HuH-7.5 (cell line): ENCODE measurements around the gene ETS2.

Source experiments
- DNase-seq: peaks from one replicate; pipeline ENCODE4 v3.0.0; 2011; ENCODE audit warnings: low spot score

Gene ETS2

DNA sequence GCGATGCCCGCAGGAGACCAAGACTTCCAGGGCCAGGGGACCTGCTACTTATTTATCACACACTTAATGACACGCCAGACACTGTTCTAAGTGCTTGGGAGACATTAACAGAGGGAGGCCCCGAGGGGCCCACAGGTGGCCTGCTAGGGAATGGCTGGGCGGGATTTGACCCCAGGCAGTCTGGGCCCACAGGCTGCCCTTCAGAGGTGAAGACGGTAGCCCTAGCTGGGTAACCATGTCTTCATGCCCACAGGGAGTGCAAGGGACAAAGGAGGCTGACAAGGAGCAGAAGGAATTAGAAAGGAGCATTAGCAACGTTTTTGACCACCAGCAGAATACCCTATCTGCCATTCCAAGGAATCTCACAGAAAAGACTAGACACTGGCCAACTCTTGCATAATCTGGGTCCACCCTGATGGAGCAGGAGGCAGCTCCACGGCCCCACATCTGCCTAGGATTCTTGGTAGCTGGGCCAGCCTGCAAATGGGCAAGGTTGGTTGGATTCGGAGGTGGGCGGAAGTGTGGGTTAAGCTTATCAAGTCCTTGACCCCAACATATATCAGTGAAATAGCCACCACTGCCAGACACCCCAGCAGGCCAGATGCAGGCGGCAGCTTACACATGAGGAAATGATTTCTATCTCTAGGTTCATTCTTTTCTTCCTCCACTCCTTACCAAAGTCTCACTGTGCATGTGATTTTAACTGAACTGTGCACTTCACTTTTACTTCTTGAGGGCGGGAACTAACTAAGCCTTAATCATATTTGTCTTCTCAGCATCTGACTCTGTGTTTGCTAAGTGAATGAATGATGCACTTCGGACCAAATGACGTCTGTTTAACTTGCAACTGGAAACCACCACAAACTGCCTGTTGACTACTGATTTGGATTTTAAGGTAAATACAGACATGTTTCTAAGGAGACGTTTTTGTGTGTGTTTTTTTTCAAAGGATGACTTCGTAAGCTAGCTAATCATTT lies 3.4 kb upstream of the ETS2 start:
- DNase-seq, result peak; percentile 27

DNA sequence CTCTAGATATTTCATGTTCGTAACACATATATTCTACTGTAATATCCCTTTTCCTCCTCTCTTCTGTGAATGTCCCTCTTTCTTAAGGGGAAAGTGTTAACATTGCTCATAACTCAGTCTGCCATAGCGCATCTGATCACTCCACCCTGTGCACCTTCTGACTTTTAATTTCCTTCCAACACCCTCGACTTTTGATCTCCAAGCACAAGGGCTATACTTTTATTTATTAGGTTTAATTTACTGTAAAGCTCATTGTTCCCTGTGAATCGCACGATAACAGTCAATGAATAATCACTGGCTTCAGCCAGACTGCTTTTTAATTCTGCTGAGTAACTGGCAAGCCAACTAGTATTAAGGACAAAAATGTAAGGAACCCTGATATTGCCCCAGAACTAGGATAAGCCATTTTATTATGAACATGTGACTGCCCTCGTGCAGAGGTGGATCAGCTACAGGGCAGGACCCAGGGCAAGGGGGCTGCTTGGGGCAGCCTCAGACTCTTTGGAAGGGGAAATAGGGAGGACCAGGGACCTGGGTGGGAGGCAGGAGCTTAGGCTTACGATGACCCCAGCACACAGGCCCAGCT lies 2.6 kb upstream of the ETS2 start:
- no peak for DNase-seq

DNA sequence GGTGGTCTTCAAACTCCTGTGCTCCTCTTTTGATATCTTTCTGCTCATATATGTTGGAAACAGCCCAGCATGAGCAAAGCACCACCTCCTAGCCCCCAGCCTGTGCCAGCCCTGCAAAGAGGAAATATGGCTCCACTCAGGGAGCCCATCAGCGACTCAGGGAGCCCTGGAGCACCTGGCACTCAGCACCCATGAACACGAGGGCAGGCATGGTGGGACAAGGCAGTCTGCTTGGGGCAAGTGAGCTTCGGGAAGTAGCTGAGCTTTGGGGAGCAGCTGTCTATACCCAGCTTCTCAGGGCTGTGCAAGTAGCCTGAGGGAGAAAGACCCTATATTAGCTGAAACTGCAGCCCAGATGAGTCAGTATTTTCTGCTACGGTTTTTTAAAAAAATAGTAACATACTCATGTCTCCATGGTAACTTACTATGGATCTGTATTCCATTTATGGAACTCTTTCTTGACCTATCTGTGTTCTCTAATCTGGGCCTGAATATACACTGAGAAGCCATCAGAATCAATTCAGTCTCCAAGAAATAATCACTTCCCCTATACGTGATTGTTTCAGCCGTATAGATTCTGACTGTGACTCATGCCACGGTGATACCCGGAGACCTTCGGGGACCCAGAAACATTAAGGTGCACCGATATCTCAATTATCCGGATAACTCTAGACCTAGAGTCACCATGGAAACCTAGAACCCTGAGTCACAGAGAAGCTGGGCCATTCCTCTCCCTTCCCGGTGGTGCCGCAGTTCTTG lies 1.5 kb upstream of the ETS2 start:
- DNase-seq, result peak; percentile 23

DNA sequence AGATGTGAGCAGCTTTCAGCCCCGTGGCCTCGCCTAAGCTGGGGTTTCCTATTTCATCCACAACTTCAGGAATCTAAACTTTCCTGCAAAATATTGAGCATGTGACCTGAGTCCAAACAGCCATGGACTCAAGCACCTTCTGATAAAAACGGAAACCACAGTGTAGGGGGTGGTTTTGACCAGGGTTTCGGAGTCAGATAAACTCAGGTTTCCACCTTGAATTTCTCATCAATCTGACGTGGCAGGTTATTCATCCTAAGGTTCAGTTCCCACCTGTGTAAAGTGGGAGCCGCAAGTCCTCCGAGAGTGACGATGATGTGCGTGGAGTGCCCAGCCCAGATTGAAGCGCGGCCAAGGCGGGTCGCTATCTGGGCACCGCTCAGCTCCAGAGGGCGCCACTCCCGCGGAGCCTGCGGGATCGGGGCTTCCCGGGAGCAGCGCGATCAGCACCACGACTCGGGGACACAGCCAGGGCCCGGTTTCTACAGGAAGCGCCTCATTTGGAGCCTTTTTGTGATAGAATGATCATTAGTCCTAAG lies 871 bp upstream of the ETS2 start:
- peak; percentile 44 for DNase-seq

DNA sequence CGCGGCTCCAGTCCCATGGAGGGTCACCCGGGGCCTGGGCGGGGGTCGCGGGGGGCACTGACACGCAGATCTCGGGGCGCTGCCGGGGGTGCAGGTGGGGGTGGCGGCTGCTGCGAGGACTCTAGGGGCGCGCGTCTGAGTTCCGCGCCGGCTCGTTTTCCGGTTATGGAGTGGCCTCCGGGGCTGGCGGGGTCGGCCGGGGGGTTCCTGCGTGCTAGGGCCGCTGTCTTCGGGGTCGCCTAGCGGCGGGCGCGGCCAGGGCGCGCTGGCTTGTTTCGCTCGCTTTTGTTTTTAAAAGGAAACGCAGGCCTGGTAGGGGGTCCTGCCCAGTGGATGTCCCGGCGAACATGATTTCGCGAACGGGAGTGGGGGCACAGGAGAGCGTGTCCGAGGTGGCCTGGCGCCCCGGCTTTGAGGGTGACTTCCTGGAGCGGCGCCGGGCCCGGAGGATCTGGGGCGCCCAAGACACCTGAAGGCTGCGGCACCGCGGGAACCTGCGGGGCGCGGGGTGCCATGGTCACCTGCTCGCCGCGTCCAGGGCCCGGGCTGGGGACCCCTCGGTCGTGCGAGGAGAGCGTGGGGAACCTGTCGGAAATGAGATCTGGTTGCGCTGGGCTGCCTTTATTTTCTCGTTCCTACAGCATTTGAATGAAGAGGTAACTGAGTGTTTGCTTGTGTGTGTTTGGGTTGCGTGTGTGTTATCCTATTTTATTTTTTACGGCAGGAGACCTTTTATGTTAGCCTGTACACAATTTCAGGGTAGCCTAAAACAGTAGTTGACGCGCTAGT lies 618 bp downstream of the ETS2 start:
- no peak for DNase-seq

DNA sequence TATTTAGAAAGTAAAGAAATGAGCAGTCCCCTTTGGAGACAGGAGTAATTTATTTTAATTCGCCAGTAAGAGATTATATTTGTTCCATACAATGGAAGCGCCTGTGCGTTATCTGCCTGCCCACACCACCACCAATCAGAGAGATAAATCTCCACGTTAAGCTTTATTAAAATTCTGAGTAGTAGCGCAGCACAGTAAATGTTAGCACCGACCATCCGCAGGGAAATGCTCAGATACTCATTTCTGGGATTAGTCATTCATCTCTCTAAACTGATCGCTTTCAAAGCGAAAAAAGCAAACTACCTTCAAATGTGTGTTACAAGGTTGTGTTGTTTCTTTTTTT lies 1.2 kb downstream of the ETS2 start:
- no peak for DNase-seq

DNA sequence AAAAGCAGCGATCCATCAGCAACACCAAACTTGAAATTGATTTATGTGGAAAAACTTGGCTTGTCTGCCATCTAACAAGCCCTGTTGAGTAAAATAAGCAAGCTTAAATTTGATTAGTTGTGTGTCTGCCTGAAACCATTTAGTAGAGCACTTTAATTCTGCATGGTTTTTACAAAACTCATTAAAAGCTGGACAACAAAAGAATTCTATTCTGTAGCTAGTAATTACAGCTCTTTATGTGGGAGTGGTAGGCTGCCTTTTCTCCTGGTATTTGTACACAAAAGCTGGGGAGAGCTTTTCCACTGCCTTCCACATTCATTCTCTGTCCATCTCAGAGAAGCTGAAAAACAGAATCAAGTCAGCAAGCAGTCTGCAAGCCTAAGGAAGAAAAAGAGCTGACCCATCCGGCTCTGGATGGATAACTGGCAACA lies 1.7 kb downstream of the ETS2 start:
- DNase-seq, result no peak

DNA sequence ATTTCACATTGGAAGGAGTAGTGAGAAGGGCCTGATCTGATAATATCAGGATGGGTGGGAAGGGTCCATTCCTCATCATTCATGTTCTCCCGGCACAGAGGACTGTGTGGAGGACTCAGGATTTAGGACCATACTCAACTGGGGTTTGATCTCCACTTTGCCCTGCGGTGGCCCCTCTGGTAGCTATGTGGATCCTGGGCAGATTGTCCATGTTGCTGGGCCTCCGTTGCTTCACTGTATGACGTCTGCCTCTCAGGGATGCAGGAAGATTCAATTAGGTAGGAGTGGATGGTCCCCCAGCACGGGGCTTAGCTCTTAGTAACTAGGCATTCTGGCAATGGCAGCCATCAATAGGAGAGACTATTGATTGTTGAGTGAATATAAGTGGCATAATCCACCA lies 2.3 kb downstream of the ETS2 start:
- DNase-seq, result no peak

DNA sequence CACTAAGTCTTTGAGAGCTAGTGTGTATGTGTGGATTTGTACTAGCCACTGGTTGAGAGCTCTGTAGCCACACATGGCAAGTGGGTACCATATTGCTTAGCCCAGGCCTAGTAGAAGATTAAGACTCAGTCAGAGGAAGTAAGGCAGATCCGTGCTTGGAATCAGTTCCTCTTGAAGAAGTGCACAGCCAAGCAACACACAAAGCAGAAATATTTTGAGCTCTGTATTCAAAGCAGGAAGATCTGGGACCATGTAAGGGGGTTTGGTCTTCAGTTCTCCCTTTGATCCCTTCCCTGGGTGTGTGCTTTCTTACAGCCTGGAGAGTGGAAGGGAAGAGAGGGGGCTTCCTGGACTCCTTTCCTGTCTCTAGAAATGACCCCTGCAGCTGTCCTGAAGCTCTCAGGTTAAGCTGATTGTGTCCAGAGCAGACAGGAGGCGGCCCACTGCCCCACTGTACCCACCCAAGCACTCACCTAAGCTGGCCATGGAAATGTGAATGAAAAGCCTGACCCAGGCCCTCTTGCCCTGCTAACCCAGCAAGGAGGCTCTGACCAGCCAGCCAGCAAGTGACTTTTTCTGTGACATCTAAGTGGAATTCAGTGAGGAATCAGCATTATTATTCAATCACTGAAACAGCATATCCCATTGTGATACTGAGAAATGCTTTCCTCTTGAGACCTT lies 3.6 kb downstream of the ETS2 start:
- no peak for DNase-seq

DNA sequence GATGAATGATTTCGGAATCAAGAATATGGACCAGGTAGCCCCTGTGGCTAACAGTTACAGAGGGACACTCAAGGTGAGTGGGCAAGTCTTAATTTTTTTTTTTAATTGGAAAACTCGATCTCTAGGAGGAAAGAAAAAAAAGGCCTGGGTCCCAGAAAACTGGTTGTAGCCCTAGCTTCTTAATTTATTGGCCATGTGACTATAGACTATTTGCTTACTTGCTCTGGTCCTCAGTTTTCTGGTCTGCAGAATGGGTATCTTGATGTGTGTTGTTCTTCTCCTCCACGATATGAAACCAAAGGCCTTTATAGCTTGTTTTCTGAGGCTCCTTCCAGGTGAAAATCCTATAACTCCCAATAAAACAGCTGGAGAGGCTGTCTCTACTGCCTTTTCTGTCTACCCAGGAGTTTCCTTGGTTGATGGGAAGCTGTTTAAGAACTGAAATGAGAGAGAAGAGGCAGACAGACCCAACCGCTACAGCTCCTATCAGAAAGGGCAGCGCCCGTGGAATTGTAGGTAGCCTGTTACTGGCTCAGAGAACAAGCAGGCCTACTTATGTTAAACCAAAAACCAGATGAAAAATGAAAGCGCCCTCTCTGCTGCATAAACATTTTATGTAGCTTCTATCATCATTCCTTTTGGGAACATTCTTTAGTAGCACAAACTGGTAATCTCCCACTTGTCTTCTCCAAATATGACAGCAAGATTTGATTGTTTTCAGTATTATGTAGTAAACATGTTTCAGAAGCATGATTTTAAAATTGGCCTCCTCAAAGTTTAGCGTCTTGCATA lies 4.5 kb downstream of the ETS2 start:
- no peak for DNase-seq

DNA sequence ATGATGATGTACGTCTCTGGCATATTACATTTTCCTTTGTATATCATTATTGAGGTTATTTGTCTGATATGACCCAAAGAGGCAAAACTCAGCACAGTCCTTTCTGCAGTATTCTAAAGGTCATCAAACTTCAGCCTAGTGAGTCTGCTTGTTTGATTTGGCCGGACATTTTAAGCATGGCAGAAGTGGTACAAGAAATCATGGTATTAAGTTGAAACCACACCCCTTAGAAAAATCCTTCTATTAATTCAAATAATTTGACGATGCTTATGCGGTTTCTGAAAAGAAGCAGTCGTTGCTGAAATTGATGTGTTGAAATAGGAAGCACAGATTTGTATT lies 5.1 kb downstream of the ETS2 start:
- no peak for DNase-seq

DNA sequence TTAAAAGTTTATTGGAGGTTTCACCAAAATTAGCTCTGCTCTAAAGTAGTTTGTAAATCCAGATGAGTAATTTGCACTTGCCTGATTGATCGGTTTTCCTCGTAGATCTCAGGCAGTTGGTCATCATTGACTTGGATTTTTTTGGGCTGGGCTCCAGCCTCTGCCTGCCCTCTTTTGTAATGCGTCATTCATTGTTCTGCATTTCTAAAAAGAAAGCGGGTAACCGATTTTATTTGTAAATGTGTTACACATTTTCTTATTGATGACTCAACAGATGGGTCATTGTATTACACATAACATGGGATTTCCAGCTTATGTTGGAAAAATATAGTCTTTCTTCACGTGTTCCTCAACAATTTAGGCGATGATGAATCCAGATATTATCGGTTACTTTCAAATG lies 5.5 kb downstream of the ETS2 start:
- DNase-seq, result no peak

DNA sequence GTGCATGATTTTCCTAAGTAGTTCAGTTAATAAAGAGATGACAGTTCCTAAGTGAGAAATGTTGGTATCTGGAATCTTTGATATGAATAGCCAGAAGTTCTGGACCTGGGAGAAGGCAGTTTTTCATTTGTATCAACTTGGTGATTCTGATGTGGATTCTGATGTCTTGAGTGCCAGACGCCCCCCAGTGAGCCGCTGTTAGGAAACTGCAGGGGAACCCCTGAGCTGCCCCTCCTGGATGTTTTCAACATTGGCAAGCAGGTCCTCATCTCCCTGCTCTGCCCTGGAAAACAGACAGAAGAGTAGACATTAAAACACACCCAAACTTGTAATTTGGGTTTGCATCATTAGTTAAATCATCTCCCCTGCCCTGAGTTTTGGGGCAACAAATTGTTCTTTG lies 7.4 kb downstream of the ETS2 start:
- no peak for DNase-seq

DNA sequence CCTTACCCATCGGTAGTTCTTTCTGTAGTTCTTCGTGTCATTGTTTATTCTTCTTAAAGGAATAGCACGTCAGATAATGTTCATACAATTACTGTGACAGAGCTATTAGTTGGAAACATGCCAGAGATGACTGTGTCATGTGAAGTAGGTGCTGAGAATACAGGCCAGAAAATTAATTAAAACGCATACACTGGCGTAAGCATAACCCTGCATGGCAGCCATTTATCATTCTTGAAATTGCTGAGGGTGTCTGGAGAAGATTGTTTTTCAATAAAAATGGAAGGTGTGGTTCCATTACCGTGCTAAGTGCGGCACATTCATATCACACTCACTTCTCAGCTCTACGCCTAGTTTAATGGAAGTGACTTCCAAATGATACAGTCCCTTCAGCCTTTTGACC lies 7.8 kb downstream of the ETS2 start:
- no peak for DNase-seq

DNA sequence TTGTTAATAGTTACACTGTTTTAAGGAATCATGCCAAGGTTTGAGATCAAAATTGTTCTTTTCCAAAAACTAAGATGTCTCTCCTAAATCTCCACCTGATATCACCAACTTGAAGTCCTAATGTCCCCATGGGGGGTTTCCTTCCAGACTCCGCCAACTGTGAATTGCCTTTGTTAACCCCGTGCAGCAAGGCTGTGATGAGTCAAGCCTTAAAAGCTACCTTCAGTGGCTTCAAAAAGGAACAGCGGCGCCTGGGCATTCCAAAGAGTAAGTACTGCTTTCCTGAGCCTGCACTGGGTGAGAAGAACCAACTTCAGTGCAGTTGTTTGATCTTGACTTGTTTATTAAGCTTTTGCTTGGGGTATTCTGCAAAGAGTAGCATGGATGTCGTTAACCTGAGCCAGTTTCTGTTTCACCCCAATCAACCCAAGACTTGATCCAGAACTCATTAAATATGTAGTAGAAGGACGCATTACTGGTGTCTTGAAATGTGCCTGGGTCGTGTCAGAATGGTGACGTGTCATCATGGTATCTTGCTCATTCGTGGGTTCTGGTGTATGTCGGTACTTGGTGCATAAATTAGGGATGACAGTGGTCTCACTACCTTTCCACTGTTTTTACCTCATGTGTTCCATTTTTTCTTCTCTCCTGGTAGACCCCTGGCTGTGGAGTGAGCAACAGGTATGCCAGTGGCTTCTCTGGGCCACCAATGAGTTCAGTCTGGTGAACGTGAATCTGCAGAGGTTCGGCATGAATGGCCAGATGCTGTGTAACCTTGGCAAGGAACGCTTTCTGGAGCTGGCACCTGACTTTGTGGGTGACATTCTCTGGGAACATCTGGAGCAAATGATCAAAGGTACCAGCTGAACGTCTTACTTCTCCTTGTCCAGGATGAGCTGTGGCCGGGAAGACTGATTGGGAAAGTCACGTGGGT lies 8.7 kb downstream of the ETS2 start:
- no peak for DNase-seq

DNA sequence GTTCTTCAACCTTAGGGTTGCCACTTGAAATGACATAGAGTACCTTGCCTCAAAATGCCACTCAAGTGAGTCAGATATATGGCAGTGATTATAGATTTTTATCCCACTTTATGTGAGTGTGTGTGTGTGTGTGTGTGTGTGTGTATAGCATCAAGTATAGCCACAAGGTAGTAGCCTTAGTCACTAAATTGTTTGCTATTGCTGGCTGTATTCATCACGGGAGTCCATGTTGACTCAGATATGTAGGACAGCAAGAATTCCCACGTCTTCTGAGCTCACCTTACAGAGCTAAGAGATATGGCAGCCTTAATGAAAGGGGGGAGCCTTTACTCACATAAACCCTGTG lies 9.3 kb downstream of the ETS2 start:
- no peak for DNase-seq

DNA sequence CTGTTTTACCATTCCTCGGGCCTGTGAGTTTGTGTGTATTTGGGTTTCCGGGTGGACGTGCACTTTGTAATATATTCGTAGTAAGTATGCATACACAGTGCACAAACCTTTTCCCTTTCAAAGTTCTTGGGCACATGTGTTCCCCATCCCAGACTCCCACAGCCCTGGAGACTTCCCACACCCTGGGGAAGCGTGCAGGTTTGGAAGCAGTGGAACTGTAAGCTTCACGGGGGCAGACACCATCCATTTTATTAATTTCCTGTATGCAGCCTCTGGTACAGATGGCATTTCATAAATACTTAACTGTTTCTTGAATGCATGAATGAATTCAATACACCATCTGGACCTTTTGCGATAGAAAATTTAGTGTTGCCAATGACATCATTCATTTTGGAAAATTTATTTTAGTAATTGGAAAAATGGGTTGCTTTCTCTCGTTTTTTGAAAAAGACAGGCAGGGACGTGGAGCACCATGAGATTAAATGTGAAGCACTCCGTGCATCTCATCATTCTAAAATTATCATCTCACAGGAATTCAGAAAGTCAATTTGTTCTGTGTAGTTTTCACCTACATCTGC lies 10.8 kb downstream of the ETS2 start:
- no peak for DNase-seq

DNA sequence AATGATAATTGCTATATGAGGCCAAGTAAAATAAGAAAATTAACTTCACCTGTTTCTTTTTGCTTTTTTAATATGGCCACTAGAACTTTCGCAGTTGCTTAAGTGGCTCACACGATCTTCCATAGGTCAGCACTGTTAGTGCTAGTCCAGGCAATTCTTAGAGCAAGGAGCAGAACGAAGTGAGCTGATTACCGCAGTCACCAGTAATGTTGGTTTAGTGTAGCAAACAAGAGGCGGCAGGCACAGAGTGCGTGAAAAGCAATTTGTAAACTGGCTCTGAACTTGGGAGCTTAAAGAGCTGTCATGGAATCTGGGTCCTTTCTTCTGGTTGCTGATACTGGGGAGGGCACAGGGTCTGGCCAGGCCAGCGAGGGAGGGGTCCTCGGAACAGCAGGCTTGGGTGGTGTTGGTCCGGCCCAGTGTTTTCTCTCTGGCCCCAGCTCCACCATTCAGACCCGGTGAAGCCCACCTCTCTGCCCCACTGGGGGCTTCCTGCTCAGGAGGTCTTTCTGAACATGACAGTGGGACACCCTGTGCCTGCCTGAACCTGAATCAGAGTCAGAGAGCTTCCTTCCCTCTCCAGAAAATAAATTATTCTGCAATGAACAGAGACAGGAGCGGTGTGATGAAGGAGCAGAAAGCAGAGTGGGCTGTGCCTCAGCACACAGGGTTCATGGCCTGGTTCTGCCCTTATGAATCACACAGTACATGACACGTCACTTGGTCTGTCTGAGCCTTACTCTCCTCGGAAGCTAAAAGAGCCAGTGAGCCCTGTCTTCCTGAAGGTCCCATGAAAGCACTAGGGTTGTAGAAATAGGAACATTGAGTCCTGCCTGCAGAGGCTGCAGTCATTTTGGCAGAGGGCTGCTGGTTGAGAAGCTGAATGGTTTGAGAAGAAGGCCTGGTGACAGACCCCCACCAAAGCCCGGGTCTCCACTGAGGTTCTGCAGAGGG lies 11.9 kb downstream of the ETS2 start:
- no peak for DNase-seq
